GM11168 (cell line): ENCODE data around the gene CCDC88C.
"Not testable (repeated sequence)": the region's sequence is repeated elsewhere in the genome, so short reads cannot be mapped to it uniquely, and the experiment has no call there.

Experiments used
- in situ Hi-C: fragments of 300-500 bp; cut with MboI; formaldehyde crosslinking; loops from one replicate; pipeline ENCODE4 v1.12.0; 2022; ENCODE audit warnings: low sequenced_read_pairs; ENCODE audit not compliant: unreplicated experiment

The CCDC88C gene, protein sequence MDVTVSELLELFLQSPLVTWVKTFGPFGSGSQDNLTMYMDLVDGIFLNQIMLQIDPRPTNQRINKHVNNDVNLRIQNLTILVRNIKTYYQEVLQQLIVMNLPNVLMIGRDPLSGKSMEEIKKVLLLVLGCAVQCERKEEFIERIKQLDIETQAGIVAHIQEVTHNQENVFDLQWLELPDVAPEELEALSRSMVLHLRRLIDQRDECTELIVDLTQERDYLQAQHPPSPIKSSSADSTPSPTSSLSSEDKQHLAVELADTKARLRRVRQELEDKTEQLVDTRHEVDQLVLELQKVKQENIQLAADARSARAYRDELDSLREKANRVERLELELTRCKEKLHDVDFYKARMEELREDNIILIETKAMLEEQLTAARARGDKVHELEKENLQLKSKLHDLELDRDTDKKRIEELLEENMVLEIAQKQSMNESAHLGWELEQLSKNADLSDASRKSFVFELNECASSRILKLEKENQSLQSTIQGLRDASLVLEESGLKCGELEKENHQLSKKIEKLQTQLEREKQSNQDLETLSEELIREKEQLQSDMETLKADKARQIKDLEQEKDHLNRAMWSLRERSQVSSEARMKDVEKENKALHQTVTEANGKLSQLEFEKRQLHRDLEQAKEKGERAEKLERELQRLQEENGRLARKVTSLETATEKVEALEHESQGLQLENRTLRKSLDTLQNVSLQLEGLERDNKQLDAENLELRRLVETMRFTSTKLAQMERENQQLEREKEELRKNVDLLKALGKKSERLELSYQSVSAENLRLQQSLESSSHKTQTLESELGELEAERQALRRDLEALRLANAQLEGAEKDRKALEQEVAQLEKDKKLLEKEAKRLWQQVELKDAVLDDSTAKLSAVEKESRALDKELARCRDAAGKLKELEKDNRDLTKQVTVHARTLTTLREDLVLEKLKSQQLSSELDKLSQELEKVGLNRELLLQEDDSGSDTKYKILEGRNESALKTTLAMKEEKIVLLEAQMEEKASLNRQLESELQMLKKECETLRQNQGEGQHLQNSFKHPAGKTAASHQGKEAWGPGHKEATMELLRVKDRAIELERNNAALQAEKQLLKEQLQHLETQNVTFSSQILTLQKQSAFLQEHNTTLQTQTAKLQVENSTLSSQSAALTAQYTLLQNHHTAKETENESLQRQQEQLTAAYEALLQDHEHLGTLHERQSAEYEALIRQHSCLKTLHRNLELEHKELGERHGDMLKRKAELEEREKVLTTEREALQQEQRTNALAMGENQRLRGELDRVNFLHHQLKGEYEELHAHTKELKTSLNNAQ (N-terminal part only)

DNA sequence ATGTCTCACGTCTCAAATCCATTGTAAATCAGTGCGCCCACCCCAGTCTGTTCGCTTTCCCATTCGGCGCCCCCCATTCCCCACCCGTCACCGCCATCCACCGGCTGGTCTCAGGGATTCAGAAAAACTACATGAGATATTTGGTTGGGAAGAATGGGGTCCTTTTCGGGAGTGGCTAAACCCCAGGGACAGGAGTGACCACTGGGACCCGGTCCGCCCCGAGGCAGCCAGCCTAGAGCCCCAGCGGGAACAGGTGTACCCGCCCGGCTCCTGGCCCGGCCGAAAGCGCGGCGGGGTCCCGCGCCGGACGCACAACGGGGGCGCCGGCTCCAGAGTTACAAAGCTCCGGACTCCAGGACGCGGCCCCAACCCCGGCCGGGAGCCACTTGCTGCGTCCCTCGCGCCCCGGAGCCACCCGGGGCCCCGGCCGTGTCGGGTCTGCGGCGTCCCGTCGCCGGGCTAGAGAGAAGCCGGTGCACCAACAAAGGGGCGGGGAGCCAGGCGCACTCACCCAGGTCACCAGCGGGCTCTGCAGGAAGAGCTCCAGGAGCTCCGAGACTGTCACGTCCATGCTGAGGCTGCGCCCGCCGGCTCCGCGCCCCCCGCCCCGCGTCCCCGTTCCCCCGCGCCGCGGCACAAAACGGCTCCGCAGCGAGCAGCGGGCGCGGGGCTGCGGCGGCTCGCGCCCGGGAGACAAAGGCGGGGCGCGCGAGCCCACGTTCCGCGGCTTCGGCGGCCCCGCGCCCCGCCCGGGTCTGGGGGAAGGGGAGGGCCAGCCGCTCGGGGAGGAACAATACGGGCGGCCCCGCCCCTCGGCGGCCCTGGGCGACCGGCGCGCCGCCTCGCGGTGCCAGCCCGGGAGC is at the start of gene CCDC88C:
Gene CCDC88C (minus strand): TSS at position 701 of the 863 bp plus-strand sequence. CDS start 130 bp downstream, at position 571.
- in situ Hi-C loops: no loop called here

DNA sequence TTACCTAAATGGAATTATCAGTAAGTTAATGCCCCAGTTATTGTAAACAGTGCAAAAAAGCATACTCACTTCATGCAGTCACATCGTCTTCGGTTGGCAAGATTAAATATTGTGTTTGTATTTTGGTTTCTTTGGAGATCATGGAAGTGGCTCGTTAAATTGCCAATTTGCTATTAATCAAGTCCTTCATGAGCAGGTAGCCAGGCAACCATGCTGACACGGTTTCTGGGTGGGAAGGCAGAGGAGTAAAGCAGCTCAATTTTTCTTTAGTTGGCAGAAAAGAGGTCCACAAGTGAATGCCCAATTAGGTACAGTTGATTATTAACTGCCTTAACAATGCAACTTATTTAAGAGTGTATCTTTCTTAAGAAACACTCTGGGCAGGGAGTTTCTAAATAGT is 48.6 kb upstream of the CCDC88C start:
- in situ Hi-C loops: no loop called here

DNA sequence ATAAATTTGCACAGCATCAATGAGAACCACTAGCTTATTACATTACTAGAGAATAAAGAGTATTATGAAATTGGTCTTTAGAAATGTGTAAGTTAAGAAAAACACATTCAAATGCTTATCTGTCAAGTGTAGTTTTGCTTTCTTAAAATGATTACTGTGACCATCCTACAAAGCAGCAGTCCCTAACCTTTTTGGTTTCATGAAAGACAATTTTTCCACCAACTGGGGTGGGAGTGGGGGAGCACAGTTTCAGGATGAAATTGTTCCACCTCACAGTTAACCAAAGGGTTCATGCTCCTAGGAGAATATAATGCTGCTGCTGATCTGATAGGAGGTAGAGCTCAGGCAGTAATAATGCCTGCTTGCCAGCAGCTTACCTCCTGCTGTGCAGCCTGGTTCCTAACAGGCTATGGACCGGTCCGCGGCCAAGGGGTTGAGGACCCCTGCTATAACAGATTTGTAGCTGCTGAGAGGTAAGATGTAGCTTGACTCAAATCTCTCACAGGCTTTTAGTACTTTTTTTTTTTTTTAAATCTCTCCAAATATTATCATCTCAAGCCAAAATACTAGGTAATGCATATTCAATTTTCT is 47.1 kb upstream of the CCDC88C start:
- in situ Hi-C loops: no loop called here

DNA sequence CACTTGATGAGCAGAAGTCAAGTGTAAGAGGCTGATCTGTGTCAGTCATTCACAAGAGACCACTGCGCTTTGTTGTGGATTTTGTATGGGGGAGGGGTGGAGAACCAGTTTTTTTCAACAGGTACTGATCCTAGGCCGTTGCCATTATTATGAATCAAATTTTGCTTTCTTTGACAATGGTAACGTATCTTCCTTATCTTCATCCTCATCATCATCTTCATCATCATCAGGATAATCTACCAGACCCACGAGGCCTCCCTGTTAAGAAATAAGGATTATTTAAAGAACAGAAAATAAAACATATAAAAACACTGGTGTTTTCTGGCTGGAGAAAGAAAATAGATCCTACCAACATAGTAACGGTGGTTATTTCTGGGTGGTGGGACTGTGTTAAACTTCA is 41.0 kb upstream of the CCDC88C start:
- in situ Hi-C loops: no loop called here

DNA sequence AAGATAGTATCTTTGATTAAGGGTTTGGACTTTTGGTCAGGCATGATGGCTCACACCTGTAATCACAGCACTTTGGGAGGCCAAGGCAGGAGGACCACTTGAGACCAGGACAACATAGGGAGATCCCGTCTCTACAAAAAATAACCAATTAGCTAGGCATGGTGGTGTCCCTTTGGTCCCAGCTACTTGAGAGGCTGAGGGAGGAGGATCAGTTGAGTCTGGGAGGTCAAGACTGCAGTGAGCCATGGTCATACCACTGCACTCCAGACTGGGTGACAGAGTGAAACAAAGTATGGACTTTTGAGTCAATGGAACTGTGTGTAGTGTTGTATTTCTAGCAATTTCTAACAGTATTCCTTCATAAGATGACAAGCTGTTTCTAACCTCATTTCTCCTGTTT is 38.7 kb upstream of the CCDC88C start:
- in situ Hi-C loops: no loop called here

DNA sequence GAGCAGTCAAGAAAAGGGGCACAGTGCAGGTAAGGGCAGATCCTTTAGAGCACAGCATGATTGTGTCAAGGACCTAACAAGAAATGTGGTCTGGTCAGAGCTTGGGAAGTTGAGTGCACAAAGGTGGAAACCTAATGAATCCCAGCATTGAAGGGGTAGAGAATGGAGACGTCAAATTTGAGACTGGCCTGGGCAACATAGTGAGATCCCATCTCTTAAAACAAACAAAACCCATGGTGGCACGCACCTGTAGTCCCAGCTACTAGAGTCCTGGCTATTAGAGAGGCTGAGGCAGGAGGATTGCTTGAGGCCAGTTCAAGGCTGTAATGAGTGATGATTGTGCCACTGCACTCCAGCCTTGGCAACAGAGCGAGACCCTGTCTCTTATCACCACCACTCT is 37.0 kb upstream of the CCDC88C start:
- in situ Hi-C loops: no loop called here

DNA sequence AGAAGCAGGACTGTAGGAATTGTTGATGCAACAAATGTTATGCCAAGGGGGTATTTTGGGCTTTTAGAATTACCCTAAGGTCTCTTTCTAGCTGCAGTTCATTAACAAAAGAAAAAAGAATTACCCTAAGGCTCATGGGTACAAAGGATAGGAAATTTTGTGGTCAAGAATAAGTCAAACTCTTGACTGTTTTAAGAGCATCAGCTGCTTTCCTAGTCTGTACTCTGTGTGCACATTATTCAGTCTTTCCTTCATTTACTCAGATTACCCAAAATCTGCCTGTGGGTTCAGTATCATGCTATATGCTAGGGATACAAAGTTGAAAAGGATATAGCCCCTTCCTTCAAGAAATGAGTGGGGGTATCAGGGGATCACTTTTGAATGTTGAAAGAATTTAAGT is 36.5 kb upstream of the CCDC88C start:
- in situ Hi-C loops: no loop called here

DNA sequence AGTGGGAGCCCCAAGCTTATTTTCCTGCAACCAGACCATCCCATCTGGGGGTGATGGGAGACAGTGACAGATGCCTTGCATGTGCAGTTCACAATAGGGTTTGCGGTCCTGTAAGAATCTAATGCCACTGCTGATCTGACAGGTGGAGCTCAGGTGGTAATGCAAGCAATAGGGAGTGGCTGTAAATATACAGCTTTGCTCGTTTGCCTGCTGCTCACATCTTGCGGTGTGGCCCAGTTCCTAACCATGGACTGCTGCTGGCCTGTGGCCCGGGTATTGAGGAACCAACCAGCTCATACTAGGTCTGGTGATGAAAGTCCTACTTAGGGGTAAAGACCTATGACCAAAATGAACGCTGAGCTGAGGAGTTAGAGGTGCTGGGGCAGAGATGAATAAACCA is 36.1 kb upstream of the CCDC88C start:
- in situ Hi-C loops: no loop called here

DNA sequence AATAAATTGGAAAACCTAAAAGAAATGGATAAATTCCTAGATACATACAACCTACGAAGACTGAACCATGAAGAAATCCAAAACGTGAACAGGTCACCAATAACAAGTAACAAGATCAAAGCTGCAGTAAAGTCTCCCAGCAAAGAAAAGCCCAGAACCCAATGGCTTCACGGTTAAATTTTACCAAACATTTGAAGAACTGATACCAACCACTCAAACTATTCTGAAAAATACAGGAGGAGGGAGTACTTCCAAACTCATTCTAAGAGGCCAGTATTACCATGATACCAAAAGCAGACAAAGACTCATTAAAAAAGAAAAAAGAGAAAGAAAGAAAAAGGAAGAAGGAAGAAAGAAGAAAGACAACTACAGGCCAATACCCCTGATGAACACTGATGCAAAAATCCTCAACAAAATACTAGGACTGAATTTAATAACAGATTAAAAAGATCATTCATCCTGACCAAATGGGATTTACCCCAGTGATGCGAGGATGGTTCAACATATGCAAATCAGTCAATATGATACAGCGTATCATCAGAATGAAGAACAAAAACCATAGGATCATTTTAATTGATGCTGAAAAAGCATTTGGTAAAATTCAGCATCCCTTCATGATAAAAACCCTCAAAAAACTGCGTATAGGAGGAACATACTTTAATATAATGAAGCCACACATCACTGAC is 26.9 kb upstream of the CCDC88C start:
- in situ Hi-C loops: no loop called here

DNA sequence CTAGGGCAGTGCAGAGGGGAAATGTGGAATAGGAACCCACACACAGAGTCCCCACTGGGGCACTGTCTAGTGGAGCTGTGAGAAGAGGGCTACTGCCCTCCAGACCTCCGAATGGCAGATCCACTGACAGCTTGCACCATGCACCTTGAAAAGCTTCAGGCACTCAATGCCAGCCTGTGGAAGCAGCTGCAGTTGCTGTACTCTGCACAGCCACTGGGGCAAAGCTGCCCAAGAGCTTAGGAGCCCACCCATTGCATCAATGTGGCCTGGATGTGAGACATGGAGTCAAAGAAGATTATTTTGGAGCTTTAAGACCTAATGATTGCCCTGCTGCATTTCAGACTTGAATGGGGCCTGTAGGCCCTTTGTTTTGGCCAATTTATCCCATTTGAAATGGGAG is 21.7 kb upstream of the CCDC88C start:
- in situ Hi-C loops: no loop called here

DNA sequence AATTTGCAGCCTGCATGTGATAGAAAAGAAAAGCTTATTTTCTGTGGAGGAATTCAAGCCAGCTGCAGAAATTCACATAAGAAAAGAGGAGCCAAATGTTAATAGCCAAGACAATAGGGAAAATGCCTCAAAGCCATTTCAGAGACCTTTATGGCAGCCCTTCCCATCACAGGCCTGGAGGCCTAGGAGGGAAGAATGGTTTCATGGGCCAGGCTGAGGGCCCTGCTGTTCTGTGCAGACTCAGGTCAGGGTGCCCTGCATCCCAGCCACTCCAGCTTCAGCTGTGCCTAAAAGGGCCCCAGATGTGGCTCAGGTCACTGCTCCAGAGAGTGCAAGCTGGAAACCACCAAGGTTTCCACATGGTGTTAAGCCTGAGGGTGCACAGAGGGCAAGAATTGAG is 21.2 kb upstream of the CCDC88C start:
- in situ Hi-C loops: no loop called here

DNA sequence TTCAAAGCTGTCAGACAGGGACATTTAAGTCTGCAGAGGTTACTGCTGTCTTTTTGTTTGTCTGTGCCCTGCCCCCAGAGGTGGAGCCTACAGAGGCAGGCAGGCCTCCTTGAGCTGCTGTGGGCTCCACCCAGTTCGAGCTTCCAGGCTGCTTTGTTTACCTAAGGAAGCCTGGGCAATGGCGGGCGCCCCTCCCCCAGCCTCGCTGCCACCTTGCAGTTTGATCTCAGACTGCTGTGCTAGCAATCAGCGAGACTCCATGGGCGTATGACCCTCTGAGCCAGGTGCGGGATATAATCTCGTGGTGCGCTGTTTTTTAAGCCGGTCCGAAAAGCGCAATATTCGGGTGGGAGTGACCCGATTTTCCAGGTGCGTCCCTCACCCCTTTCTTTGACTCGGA is 18.6 kb upstream of the CCDC88C start:
- in situ Hi-C loops: not testable (repeated sequence)

DNA sequence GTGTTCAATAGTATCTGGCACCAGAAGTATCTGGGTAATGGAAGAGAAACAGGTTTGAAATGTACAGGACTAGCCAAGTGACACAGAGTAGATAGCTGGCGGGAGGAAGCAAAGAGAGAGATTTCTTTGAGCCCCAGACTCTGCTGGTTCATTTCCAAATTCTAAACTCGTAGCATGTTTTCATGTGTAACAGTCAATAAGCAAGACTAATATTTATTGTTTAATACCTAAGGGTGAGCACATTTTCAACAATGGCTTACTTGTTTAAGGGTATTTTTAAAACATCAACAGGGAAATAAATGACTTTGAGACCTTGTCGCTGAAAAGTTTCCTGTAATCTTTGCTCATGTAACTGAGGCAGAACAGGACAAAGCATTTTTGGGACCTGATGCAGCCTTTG is 11.8 kb upstream of the CCDC88C start:
- in situ Hi-C loops: loop anchor here (10.0 kb wide), 1 partner anchor 115 kb away; no protein-coding TSS in a partner anchor

DNA sequence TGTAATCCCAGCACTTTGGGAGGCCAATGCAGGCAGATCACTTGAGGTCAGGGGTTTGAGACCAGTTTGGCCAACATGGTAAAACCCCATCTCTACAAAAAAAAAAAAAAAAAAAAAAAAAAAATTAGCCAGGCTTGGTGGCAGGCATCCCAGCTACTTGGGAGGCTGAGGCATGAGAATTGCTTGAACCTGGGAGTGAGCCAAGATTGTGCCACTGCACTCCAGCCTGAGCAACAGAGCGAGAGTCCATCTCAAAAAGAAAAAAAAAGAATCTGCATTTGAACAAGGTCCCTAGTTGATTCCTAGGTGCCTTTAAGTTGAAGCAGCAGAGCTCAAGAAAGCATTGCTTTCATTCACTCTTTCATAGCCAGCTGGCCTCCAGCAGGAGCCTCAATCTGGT is 11.3 kb upstream of the CCDC88C start:
- in situ Hi-C loops: loop anchor here (10.0 kb wide), 1 partner anchor 114 kb away; no protein-coding TSS in a partner anchor

DNA sequence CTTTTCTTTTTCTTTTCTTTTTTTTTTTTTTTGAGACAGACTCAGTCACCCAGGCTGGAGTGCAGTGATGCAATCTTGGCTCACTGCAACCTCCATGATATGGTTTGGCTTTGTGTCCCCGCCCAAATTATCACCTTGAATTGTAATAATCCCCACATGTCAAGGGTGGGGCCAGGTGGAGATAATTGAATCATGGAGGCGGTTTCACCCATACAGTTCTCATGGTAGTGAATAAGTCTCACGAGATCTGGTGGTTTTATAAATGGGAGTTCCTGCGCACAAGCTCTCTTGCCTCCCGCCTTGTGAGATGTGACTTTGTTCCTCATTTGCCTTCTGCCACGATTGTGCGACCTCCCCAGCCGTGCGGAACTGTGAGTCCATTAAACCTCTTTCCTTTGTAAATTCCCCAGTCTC is 7.9 kb upstream of the CCDC88C start:
- in situ Hi-C loops: loop anchor here (10.0 kb wide), 1 partner anchor 111 kb away; no protein-coding TSS in a partner anchor

DNA sequence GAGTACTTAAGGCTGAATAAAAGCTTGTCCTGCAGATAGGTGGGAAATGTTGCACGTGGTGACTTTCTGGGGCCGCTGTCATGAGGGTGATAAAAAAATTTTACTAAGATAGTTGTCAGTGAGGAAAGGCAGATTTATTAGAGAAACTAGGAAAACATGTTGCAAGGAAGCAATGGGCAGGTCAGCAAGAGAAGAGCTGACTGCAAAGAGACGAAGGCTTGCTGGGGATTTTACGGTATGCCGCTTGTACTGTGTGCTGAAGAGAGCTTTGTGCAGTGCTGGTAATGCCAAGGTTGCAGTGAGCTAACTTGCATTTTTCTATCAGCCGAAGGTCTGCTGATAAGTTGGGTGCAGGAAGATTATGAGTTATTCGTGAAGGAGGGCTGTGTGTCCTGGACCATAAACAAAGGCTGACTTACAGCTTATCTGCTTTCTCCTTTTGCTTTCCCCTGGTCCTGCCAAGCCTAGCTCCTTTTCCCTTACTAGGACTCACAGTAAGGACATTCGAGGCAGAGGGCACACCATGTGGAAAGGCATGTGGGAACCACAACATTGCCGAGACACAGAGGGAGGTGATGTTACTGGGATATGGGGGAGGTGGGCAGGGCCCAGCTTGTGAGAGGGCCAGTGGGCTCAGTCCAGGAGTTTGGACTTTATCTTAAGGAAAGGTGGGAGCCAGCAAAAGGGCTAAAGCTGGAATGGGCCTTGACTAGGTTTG is 7.4 kb upstream of the CCDC88C start:
- in situ Hi-C loops: loop anchor here (10.0 kb wide), 1 partner anchor 110 kb away; no protein-coding TSS in a partner anchor

DNA sequence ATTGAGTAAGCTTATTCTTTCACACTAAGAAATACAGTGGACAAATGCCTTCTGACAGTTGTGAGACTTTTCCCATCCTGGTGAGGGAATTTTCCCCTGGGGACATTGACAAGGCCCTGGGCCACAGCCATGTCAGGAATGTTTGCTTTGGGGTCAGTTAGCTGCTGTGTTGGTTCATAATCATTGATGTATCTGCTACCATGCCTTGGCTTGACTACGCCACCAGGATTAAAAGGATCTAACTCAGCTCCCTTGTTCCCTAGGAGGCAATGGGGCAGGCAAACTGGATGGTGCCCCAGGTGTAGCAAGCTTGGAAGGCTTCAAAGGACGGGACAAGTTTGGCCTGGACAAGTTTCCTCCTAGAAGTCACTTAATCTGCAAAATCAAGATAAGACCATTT is 3.1 kb upstream of the CCDC88C start:
- in situ Hi-C loops: loop anchor here (10.0 kb wide), 1 partner anchor 106 kb away; no protein-coding TSS in a partner anchor

DNA sequence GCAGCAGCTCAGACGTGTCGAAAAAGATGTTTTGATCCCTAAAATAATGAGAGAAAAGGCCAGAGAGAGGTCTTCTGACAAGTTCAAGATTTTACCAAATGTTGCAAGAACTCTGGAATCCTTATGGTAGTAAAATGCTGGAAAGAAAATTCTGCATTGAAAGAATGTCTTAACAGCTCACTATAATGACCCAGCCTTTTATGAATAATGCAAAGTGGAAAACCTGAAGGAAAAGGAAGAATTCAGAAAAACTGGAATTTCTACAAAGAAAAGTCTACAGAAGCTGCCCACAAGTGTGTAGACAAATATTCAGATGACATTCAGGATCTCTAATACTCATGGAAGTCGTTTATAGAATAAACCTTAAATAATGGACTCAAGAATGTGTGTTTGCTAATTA is 1.8 kb upstream of the CCDC88C start:
- in situ Hi-C loops: no loop called here
